Psoas muscle (tissue), 8 donors: ENCODE results near the gene TNFRSF14. TPM values are rescaled to one million over a fixed set of nuclear protein-coding genes. Genes with fewer than 3 reads are reported as not detected.
A peak's percentile ranks its signal among the peaks of the same experiment; 100 is the strongest.

ENCODE experiments used
- ATAC-seq, 4 donors: fragments of 200-7000 bp; cut with Tn5 transposase; one replicate each; pipeline ENCODE4 v1.9.1; 2020; ENCODE audit warnings: moderate library complexity in 3 of 4, mild to moderate bottlenecking in 2 of 4
- DNase-seq, 2 donors: peaks; one replicate each; pipeline ENCODE4 v3.0.0-alpha.2; 2020
- H3K27ac ChIP-seq: fragments of 200-600 bp; one replicate; pipeline ENCODE4 v1.8.0; 2022
- H3K27me3 ChIP-seq, 3 donors: fragments of 200-600 bp in 1 of 3; one replicate each; pipeline versions ENCODE4 v1.6.1 to v1.8.0; 2013 to 2022; ENCODE audit warnings: low read length in 2 of 3, mild to moderate bottlenecking in 2 of 3, moderate library complexity in 1 of 3; ENCODE audit not compliant: insufficient read depth in 3 of 3
- H3K36me3 ChIP-seq, 2 donors: fragments of 200-600 bp in 1 of 2; one replicate each; pipeline versions ENCODE4 v1.6.1 to v1.8.0; 2013 to 2022; ENCODE audit warnings: low read depth in 1 of 2, mild to moderate bottlenecking in 1 of 2, moderate library complexity in 1 of 2; ENCODE audit not compliant: insufficient read depth in 1 of 2
- H3K4me1 ChIP-seq: fragments of 200-600 bp; one replicate; pipeline ENCODE4 v1.8.0; 2022
- H3K4me3 ChIP-seq: fragments of 200-600 bp; one replicate; pipeline ENCODE4 v1.8.0; 2022; ENCODE audit warnings: mild to moderate bottlenecking
- H3K9me3 ChIP-seq: fragments of 200-600 bp; one replicate; pipeline ENCODE4 v1.8.0; 2022
- CTCF ChIP-seq: fragments of 200-600 bp; IDR thresholded peaks from one replicate; pipeline ENCODE4 v1.8.0; 2022; ENCODE audit warnings: antibody characterized with exemption
- WGBS, 3 donors: extraction: QIAGEN DNeasy Blood & Tissue Kit; methylation state at CpG; one replicate each; pipeline versions ENCODE4 v1.1.6 to v1.1.7; 2013; 5-methylcytosine and 5-hydroxymethylcytosine counted together
- intact Hi-C, 2 donors: fragments of 100-400 bp; cut with DNase I; formaldehyde crosslinking; loops; one replicate each; pipeline versions ENCODE4 v1.11.0 to v1.14.2; 2022
- polyA plus RNA-seq, 3 donors: library from polyadenylated mRNA; stranded (reverse); fragments of 200-250 nt; gene quantifications; one replicate each; pipeline ENCODE4 v1.2.3, GENCODE V29; 2013
- total RNA-seq, 4 donors: library from RNA; stranded (reverse); fragmentation: NEBNext Ultra II Directional in 2 of 4; extraction: Animal tissue kit (Norgen Biotek cat#: 25700) in 2 of 4; gene quantifications; one replicate each; pipeline versions ENCODE4 v1.2.1 to v1.2.4, GENCODE V29; 2021 to 2023
- donor health status: healthy with polysubstance abuse.
- donor health status: DM: no; HTN: no; CAD: no; lungs with moderate emphysema.
- donor health status: Bipolar disorder and iron deficiency.
- donor health status: healthy.
- donor health status: DM: yes; HTN: yes; CAD: no.
- donor health status: DM: no; HTN: no; CAD: no.
- donor health status: DM: no; HTN: no; CAD: no.
- donor health status: DM: yes; HTN: yes; CAD: no.

Gene TNFRSF14
- total and polyA plus RNA-seq, 7 donors, result 6.2 to 10.8 (median 8.2) TPM

- ATAC-seq (no peak), DNase-seq (no peak)
- no peak for TF ChIP-seq CTCF
- Histone ChIP-seq H3K27me3 (peaks cover 0 to 26% (median 8%) of the 10 kb centered on the region in 3 donors), H3K4me3 (no peak overlapping the region), H3K9me3 (no peaks in the 10 kb centered on the region), H3K4me1 (no peaks in the 10 kb centered on the region), H3K27ac (peak overlapping the region; percentile 61), H3K36me3 (no peaks in the 10 kb centered on the region)
- 64 to 68% (median 68%) methylated on average over 4 of the region's 4 CpGs for WGBS, 3 donors
- intact Hi-C loops, result no loop called here
Observed at GRCh38 chr1:2578758-2579118, 22.6 kb downstream of the TNFRSF14 start.

DNA sequence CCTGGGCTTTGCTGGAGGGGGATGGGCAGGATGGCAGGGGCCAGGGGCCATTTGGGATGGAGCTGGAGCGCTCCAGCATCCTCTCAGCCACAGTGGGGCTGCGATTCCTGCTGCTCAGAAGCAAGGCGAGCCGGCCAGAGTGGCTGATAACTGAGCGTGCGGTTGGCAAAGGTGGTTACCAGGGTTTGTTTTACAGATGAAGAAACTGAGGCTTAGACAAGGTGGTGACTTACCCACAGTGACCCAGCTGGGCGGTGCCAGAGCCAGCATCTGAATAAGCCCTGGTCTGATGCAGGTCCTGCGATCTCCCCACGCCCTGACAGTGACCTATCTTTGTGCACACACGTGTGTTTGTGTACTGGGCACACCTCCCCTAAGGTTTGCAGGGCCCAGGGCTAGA lies 24.5 kb downstream of the TNFRSF14 start:
- intact Hi-C loops, result no loop called here
- no peak overlapping the region for H3K27ac ChIP-seq
- 88 to 89% (median 88%) methylated on average over 10 of the region's 10 CpGs for WGBS, 3 donors
- H3K9me3 ChIP-seq, result no peaks in the 10 kb centered on the region
- peaks cover 0 to 22% (median 8%) of the 10 kb centered on the region in 3 donors for H3K27me3 ChIP-seq
- H3K4me3 ChIP-seq, result no peak overlapping the region
- H3K4me1 ChIP-seq, result no peaks in the 10 kb centered on the region
- ATAC-seq (no peak), DNase-seq (no peak)
- H3K36me3 ChIP-seq, result no peaks in the 10 kb centered on the region
- no peak for TF ChIP-seq CTCF

DNA sequence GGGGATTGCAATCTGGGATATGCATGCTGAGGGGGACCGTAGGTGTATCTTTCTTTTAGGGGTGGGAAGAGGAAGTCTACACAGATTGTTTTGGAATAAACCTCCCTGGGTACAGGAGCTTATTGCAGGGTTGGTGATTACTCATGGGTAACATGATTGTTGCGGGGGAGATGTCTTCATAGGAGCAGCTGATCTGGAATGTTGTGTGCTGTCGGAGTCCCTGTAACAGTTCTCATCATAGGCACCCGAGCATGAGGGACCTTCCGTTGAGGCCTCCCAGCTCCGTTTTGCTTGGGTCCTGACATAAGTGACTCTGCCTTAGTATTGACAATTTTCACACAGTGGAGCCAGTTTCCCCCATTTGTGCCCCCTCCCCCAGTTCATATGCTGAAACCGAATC lies 26.2 kb downstream of the TNFRSF14 start:
- H3K36me3 ChIP-seq, result no peaks in the 10 kb centered on the region
- DNase-seq, result no peak
- peaks cover 0 to 20% (median 4%) of the 10 kb centered on the region in 3 donors for H3K27me3 ChIP-seq
- no peak for ATAC-seq
- peaks cover 3% of the 10 kb centered on the region for H3K4me1 ChIP-seq
- intact Hi-C loops, result no loop called here
- H3K9me3 ChIP-seq, result no peaks in the 10 kb centered on the region
- TF ChIP-seq CTCF, result no peak
- no peak overlapping the region for H3K27ac ChIP-seq
- WGBS, 3 donors, result 58 to 69% (median 60%) methylated on average over 7 of the region's 7 CpGs
- no peak overlapping the region for H3K4me3 ChIP-seq

GRCh38 chr1:2583331-2583791 lies 27.2 kb downstream of the TNFRSF14 start:
- no peak for ATAC-seq
- DNase-seq, result peak in 1 of 2 donors; percentile 51
- no peak overlapping the region for H3K27ac ChIP-seq
- H3K4me1 ChIP-seq, result peaks cover 3% of the 10 kb centered on the region
- no peak overlapping the region for H3K4me3 ChIP-seq
- H3K27me3 ChIP-seq, result peaks cover 0 to 20% (median 4%) of the 10 kb centered on the region in 3 donors
- no peaks in the 10 kb centered on the region for H3K36me3 ChIP-seq
- TF ChIP-seq CTCF, result no peak
- intact Hi-C loops, result no loop called here
- 44 to 50% (median 45%) methylated on average over 5 of the region's 5 CpGs for WGBS, 3 donors
- no peaks in the 10 kb centered on the region for H3K9me3 ChIP-seq

DNA sequence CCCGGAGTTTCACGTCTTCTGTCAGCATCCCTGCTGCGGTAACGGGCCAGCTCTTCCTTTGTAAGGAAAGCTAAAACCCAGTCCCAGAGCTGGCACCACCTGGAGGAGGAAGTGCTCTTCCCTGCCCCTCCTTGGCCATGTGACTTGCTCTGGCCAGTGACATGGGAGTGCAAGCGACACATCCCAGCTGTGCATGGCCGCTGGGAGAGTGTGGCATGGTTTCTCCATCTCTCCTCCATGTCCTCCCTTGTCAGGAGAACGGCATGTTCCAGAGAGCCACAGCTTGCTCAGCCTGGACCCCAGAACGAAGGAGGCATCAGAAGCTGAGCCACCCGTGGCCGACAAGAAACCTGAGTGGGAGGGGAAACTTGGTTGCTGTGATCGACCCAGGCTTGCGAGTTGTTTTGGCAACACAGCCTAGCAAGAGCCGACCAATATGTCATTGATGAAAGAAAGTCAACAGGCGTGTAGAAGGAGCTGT lies 27.7 kb downstream of the TNFRSF14 start:
- ATAC-seq, result no peak
- no peaks in the 10 kb centered on the region for H3K36me3 ChIP-seq
- WGBS, 3 donors, result 42 to 52% (median 44%) methylated on average over 14 of the region's 14 CpGs
- peaks cover 3% of the 10 kb centered on the region for H3K4me1 ChIP-seq
- H3K27me3 ChIP-seq, result peaks cover 0 to 20% (median 4%) of the 10 kb centered on the region in 3 donors
- no peak overlapping the region for H3K4me3 ChIP-seq
- no peak for TF ChIP-seq CTCF
- H3K9me3 ChIP-seq, result no peaks in the 10 kb centered on the region
- H3K27ac ChIP-seq, result no peak overlapping the region
- intact Hi-C loops, result no loop called here
- peak in 1 of 2 donors; percentile 45 for DNase-seq
